CD4-positive, alpha-beta T cell treated with Interleukin-4 for 4 hours (primary cell): ENCODE results near the gene ZBP1.
"Not testable (repeated sequence)": the region's sequence is repeated elsewhere in the genome, so short reads cannot be mapped to it uniquely, and the experiment has no call there.

Experiments
- DNase-seq: peaks from one replicate; pipeline ENCODE4 v3.0.0-alpha.2; 2020

The ZBP1 gene

GRCh38 chr20:57638173-57638894 is 18.1 kb upstream of the ZBP1 start:
- no peak for DNase-seq

GRCh38 chr20:57633945-57634491 is 13.8 kb upstream of the ZBP1 start:
- DNase-seq, result peak; percentile 53

GRCh38 chr20:57632286-57632685 is 12.1 kb upstream of the ZBP1 start:
- no peak for DNase-seq

GRCh38 chr20:57630061-57630460 is 9.8 kb upstream of the ZBP1 start:
- DNase-seq, result peak; percentile 48

GRCh38 chr20:57629491-57629901 is 9.3 kb upstream of the ZBP1 start:
- DNase-seq, result peak; percentile 36

GRCh38 chr20:57628962-57629308 is 8.7 kb upstream of the ZBP1 start:
- DNase-seq, result not testable (repeated sequence)

- peak; percentile 77 for DNase-seq
Observed at GRCh38 chr20:57628047-57628961, 8.1 kb upstream of the ZBP1 start.

GRCh38 chr20:57627339-57627738 is 7.1 kb upstream of the ZBP1 start:
- no peak for DNase-seq

GRCh38 chr20:57625978-57626377 is 5.8 kb upstream of the ZBP1 start:
- DNase-seq, result no peak

GRCh38 chr20:57625181-57625958 is 5.1 kb upstream of the ZBP1 start:
- no peak for DNase-seq

GRCh38 chr20:57624124-57624523 is 3.9 kb upstream of the ZBP1 start:
- no peak for DNase-seq

GRCh38 chr20:57622579-57623381 is 2.6 kb upstream of the ZBP1 start:
- peak; percentile 69 for DNase-seq

- DNase-seq, result no peak
Observed at GRCh38 chr20:57622201-57622570, 2.0 kb upstream of the ZBP1 start.

- no peak for DNase-seq
Observed at GRCh38 chr20:57621421-57622200, 1.4 kb upstream of the ZBP1 start.

- DNase-seq, result no peak
Observed at GRCh38 chr20:57620999-57621398, 773 bp upstream of the ZBP1 start.

- DNase-seq, result peak; percentile 82
Observed at GRCh38 chr20:57619051-57619831, 985 bp downstream of the ZBP1 start.

GRCh38 chr20:57618764-57619050 is 1.5 kb downstream of the ZBP1 start:
- no peak for DNase-seq

- DNase-seq, result peak; percentile 14
Observed at GRCh38 chr20:57618091-57618763, 2.0 kb downstream of the ZBP1 start.

GRCh38 chr20:57617079-57617795 is 3.0 kb downstream of the ZBP1 start:
- no peak for DNase-seq
